Activated T-helper 1 cell treated with anti-CD3 and anti-CD28 coated beads, Interleukin-2, amount 50 U/mL, for 16 hours (primary cell): ENCODE measurements around the gene OVOL2.
"Not testable (repeated sequence)": the region's sequence is repeated elsewhere in the genome, so short reads cannot be mapped to it uniquely, and the experiment has no call there.

Experiments used
- DNase-seq, 2 donors: peaks; one replicate each; pipeline ENCODE4 v3.0.0-alpha.2; 2020; ENCODE audit warnings: low read depth in 1 of 2, low spot score in 1 of 2

The OVOL2 gene

DNA sequence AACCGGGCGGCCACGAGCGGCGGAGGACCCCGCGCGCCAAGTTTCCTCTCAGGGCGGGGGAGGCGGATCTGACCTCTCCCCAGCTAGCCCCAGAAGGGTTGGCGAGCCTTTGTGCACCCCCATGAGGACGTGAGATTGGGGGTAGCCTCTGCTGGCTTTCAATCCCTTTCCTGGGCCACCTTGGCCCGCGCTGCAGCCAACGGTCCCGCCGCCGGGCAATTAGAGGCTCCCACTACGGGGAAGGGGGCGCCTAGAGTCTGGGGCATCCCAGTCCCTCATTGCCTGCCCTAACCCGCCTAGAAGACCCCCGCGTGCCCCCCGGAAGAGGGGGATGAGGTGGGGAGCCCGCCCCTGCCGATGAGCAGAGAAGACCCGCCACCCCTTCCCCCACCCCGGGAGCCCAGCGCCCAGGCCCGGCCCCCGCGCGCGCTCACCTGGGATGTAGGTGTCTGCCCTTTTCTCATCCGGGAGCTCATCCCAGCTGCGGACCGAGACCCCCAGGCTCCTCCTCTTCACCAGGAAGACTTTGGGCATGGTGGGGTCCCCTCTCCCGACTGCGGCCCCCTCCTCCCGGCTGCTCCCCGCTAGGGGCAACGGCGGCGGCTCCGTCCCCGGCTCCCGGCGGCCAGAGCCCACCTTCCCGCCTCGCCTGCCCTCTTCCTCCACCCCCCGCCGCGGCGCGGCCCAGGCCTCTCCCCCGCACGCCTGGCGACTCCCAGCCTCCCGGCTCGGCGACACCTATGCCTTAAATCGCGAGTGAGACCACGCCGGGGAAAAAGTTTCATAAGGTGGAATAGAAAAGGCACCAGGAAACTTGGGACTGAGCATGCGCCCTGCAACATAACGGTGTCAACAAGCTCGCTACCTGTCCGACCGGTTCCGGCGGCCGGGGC lies at the start of gene OVOL2:
OVOL2 (minus strand) TSS at position 816 of the 893 bp plus-strand sequence; CDS start at position 534, 282 bp downstream.
- no peak for DNase-seq

DNA sequence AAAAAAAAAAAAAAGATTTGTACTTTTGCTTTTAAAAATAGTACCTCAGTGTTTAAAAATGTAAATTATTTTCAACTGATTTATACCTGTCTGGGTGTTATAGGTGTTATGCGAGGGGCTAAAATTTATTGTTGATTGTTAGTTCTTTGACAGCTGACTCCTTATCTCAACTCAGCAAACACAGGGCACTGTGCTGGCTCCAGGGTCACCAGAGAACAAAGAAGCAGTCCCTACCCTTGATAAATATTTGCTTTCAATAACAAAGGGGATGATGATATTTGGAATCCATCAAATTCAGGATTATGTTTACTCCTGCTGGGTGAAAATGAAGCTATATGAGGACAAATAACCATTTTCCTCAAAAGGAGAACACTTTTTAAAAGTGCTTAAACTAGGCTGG lies 45.8 kb upstream of the OVOL2 start:
- DNase-seq = no peak

- no peak for DNase-seq
Observed at GRCh38 chr20:18101125-18101810, 43.6 kb upstream of the OVOL2 start.

GRCh38 chr20:18100569-18100968 lies 42.9 kb upstream of the OVOL2 start:
- DNase-seq = not testable (repeated sequence)

DNA sequence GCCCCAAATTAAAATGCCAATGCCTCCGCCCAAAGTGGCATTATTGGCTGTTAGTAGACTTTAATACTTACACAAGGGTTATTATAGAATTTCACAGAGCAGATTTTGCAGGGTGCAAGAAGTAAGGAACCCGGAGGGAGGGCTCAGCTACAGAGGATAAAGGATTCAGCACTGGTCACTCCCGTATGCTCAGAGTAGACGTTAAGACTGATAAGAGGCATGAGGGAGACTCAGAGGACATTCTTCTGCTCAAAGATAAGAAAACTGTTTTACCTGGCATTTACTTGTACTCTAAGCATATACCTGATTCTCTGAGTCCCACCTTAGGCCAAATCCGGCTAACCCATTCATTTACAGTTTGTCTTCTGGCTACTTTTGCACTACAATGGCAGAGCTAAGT lies 36.5 kb upstream of the OVOL2 start:
- DNase-seq = no peak

DNA sequence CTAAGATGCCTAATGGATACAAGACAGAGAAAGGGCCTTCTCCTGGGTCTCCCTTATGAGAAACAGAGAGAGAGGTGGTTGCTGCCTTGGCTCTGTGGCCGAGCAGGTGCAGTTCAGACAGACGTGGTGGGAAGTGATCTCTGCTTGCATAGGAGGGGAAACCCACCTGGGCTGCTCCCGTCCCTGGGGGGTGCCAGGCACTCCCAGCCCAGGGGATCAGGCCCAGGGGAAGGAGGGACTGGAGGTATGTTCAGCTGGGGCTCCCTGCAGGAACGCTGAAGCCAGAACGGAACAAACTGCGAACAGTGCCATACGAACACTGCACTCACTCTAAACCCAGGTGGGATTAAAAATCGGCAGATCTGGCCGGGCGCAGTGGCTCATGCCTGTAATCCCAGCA lies 35.7 kb upstream of the OVOL2 start:
- DNase-seq = no peak

DNA sequence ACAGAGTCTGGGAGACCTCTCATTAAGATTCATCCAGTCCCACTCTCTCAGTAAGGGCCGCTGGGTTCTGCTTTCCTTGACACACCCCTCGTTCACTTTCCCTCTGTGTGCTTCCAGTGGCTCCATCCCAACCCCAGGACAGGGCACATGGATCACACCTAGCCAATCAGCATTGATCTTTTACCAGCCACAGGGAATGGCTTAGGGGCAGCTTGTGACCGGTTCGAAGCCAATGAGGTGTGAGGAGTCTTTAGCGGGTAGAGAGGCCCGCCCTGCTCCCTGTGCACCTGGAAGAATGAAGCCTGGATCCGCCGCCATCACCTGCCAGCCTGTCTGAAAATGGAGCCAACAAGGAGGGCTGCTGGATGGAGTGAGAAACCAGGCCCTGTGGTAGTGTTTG lies 35.2 kb upstream of the OVOL2 start:
- DNase-seq = no peak

DNA sequence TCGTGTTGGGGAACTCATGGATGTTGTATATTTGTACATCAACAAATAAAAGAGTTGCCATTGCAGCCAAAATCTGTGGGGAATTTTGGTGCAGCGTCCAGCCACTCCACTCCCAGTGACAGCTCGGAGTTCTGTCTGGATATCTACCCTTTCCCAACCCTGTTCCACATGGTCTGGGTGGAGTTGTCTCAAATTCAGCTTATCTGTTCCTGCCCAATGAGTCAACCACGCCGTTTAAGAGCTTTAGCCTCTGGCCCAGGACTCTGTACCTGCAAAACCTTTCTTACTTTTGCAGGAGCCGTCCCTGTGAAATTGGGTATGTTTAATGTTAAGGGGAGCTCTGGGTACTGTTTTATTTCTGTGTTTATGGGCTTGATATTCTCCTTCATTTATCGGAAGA lies 33.9 kb upstream of the OVOL2 start:
- no peak for DNase-seq

DNA sequence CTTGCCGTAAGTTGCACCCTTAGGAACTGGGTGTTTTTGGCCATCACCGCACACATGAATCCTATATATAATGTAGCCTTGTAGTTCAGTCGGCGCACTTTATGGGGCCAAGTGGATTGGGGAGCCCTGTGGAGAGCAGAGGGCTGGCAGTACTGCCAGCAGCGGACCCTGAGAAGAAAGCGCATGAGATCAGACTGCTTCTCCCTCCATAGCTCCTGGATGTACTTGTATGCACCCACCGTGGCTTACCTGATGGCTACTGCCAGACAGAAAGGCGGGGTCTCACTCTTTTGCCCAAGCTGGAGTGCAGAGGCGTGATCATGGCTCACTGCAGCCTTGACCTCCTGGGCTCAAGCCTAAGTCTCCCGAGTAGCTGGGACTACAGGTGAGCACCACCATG lies 32.8 kb upstream of the OVOL2 start:
- DNase-seq = no peak

DNA sequence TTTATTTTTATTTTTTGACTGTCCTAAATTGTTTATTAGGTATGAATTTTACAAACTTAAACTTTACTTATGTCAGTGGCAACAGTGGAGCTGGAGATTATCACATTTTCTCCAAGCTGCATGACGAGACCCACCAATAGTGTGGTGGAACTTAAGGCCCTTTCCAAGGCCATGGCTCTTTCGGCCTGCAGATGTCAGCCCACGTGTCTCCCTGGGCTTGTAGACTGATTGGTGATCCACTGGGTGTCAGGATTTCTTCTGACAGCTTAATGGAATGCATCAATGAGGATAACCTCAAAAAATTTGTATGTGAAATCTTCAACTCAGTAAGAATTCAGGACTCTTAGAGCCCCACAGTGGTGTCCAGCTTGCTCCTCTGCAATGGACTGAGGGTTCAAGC lies 32.3 kb upstream of the OVOL2 start:
- no peak for DNase-seq

DNA sequence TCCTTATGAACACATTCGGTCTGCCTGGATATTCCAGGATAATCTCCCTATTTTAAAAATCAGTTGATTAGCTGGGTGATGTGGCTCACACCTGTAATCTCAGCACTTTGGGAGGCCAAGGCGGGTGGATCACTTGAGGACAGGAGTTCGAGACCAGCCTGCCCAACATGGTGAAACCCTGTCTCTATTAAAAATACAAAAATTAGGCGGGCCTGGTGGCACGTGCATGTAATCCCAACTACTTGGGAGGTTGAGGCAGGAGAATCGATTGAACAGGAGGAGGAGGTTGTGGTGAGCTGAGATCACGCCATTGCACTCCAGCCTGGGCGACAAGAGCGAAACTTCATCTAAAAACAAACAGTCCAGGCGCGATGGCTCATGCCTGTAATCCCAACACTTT lies 31.1 kb upstream of the OVOL2 start:
- DNase-seq = not testable (repeated sequence)

DNA sequence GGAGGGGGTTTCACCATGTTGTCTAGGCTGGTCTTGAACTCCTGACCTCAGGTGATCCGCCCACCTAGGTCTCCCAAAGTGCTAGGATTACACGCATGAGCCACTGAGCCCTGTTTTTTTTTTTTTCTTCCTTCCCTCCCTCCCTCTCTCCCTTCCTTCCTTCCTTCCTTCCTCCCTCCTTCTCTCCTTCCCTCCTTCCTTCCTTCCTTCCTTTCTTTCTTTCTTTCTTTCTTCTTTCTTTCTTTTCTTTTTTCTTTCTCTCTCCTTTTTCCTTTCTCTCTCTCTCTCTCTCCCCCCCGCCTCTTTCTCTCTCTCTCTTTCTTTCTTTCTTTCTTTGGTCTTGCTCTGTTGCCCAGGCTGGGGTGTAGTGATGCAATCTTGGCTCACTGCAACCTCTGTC lies 30.6 kb upstream of the OVOL2 start:
- DNase-seq = not testable (repeated sequence)

GRCh38 chr20:18087054-18087453 lies 29.3 kb upstream of the OVOL2 start:
- no peak for DNase-seq

- DNase-seq = not testable (repeated sequence)
Observed at GRCh38 chr20:18080836-18081235, 23.1 kb upstream of the OVOL2 start.

DNA sequence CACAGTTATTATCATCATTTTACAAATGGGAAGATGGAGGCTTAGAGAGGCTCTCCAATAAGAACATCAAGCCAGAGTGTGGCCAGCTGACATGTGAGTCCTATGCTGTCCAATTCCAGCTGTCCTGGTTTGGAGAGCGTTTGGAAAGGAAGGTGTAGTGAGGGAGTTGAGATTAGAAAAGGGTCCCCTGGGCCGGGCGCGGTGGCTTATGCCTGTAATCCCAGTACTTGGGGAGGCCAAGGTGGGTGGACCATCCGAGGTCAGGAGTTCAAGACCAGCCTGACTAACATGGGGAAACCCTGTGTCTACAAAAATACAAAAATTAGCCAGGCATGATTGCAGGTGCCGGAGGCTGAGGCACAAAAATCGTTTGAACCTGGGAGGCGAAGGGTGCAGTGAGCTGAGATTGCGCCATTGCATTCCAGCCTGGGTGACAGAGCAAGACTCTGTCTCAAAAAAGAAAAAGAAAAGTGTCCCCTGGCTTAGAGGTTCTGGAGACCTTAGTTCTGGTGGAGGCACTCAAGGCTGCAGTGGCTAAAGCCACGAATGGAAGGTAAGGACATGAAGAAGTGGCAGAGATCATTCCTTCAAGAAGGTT lies 22.1 kb upstream of the OVOL2 start:
- DNase-seq = no peak

DNA sequence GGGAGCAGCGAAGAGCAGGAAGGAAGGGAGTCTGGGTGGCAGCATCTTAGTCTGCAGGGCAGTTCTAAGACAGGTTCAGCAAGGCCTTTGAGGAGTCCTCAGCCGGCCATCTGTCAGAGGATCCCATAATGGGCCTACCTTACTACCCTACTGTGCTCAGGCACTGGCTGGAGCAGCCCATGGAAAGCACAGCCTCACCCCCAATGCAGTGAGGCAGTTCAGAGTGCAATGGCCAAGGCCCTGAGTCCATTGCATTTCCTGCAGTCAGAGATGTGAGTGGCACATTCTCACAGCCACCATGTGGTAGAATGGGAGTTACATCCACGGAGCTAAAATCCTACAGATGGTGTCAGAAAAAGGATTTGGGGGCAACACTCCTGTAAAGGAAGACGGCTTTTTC lies 19.4 kb upstream of the OVOL2 start:
- no peak for DNase-seq

DNA sequence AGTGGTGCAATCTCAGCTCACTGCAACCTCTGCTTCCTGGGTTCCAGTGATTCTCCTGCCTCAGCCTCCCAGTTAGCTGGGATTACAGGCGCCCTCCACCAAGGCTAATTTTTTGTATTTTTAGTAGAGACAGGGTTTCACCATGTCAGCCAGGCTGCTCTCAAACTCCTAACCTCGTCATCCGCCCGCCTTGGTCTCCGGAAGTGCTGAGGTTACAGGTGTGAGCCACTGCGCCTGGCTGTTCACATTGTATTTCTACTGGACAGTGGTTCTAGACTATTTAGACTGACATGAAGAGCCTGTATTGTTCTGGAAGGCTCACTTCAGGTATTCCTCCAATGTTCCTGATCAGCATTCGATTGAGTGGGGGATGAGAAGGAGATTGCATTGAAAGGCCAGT lies 14.8 kb upstream of the OVOL2 start:
- no peak for DNase-seq

DNA sequence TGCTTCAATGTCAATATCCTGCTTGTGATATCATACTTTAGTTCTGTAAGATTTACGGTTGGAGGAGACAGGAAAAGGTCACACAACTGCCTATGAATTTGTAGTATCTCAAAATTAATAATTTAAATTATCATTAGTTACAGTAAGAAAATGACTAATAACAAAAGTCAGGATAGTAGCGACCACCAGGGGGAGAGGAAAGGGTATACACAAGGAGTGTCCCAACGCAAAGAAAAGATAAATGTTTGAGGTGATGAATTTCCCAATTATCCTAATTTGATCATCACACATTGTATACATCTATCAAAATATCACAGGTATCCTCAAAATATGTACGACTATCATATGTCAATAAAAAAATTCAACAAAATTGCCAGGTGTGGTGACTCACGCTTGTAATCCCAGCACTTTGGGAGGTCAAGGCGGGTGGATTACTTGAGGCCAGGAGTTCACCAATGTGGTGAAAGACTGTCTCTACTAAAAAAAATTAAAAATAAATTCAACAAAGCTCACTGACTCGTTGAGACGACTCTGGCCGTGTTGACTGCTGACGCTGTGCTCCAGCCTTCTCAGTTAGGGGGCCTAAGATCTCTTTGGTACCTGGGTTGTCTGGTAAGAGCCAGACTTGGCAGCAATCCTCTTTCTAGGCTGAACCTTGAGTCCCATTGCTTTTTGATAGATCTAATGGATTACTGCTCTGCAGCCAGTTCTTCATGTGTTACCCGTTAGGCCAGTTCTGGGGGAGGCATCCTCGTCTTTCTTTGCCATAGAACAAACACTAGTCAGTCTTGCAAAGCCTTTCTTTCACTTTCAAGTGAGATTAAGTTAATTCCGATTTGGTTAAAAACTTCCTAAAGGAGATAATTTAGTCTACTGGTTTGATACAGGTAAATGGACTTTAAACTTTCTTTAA lies 9.0 kb upstream of the OVOL2 start:
- DNase-seq = no peak

- DNase-seq = no peak
Observed at GRCh38 chr20:18063676-18064075, 6.0 kb upstream of the OVOL2 start.

- no peak for DNase-seq
Observed at GRCh38 chr20:18059603-18060002, 1.9 kb upstream of the OVOL2 start.
